GM23338 (cell line): Measurements from ENCODE around the gene ALB. TPM values are rescaled to one million over a fixed set of nuclear protein-coding genes. Genes with fewer than 3 reads are reported as not detected.

ENCODE experiments used
- CREB1 ChIP-seq: fragments of 250-450 bp; sonication (Bioruptor Pico); IDR thresholded peaks from 2 replicates; pipeline ENCODE4 v1.5.0; 2020; ENCODE audit warnings: low read depth, mild to moderate bottlenecking, moderate library complexity
- CTCF ChIP-seq, 2 experiments: fragments of 200-600 bp in 1 of 2; sonication (generic) in 1 of 2; conservative IDR thresholded peaks; 2 replicates each; pipeline versions ENCODE4 v1.5.1 to v1.6.1; 2016 to 2017; ENCODE audit warnings: antibody characterized with exemption in 2 of 2, low read depth in 2 of 2, mild to moderate bottlenecking in 2 of 2, moderate library complexity in 1 of 2
- ETS1 ChIP-seq: IDR thresholded peaks from 2 replicates; pipeline ENCODE4 v1.6.1; 2016; ENCODE audit warnings: antibody characterized with exemption
- EZH2 ChIP-seq: fragments of 200-600 bp; sonication (generic); IDR thresholded peaks from one replicate; pipeline ENCODE4 v1.8.0; 2017; ENCODE audit warnings: antibody characterized with exemption, mild to moderate bottlenecking, low read depth; ENCODE audit not compliant: unreplicated experiment
- EZH2phosphoT487 ChIP-seq: fragments of 200-600 bp; sonication (generic); IDR thresholded peaks from one replicate; pipeline ENCODE4 v1.8.1; 2018; ENCODE audit warnings: antibody characterized with exemption; ENCODE audit not compliant: unreplicated experiment
- JUNB ChIP-seq: IDR thresholded peaks from one replicate; pipeline ENCODE4 v1.6.1; 2016; ENCODE audit warnings: antibody characterized with exemption; ENCODE audit not compliant: unreplicated experiment
- NANOG ChIP-seq: IDR thresholded peaks from 2 replicates; pipeline ENCODE4 v1.6.1; 2016; ENCODE audit warnings: antibody characterized with exemption, borderline replicate concordance
- POLR2AphosphoS5 ChIP-seq: IDR thresholded peaks from 2 replicates; pipeline ENCODE4 v1.6.1; 2016; ENCODE audit warnings: antibody characterized with exemption, low read depth
- REST ChIP-seq: IDR thresholded peaks from one replicate; pipeline ENCODE4 v1.6.1; 2018; ENCODE audit warnings: antibody characterized with exemption; ENCODE audit not compliant: unreplicated experiment
- STAT1 ChIP-seq: IDR thresholded peaks from one replicate; pipeline ENCODE4 v1.6.1; 2016; ENCODE audit warnings: antibody characterized with exemption; ENCODE audit not compliant: unreplicated experiment
- ZNF114 ChIP-seq: fragments of 250-450 bp; sonication (Bioruptor Pico); IDR thresholded peaks from 2 replicates; pipeline ENCODE4 v1.5.0; 2020; ENCODE audit warnings: mild to moderate bottlenecking, moderate library complexity
- ZNF462 ChIP-seq: fragments of 250-450 bp; sonication (Bioruptor Pico); IDR thresholded peaks from 2 replicates; pipeline ENCODE4 v1.5.0; 2020; ENCODE audit warnings: mild to moderate bottlenecking, moderate library complexity
- polyA plus RNA-seq: library from polyadenylated mRNA; unstranded; fragments of >200 nt; fragmentation: Nextera tagmentation; extraction: Ambion mirVana; gene quantifications from 2 replicates; pipeline ENCODE4 v1.2.1, GENCODE V29; 2016
- total RNA-seq: library from RNA; depleted of rRNA; stranded (reverse); fragments of >200 nt; shearing (Covaris generic); gene quantifications from 2 replicates; pipeline ENCODE4 v1.2.3, GENCODE V29; 2014

Gene ALB
- total and polyA plus RNA-seq, 2 experiments from 2014 or later, result not detected

DNA sequence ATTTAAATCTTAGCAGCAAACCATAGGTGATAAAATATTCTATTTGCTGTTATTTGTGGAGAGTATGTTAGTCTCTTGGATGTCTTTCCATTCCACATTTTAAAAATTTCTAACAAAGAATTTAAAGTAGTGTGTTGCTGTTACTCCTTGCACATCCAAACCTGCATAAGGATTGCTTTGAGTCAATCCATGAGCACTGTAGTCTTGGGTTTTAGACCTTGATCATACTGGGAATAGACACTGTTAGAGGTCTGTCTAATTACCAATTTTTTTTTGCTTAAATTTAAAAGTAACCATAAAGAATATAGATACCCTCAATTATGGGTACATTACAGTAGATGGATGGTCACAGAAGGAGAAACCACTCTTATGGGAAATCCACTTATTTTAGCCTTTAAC, 33.5 kb downstream of the ALB start (continued):
- TF ChIP-seq ZNF462 (no peak), EZH2 (no peak), POLR2AphosphoS5 (no peak), JUNB (no peak), NANOG (no peak), CREB1 (CRISPR knock-in tag) (no peak), ZNF114 (CRISPR knock-in tag) (no peak), STAT1 (no peak), REST (no peak), ETS1 (no peak), CTCF (conservative IDR thresholded peaks at IDR 0.05; ENCODE audit: low read depth in 2 of 2) (no peak), EZH2phosphoT487 (no peak)
